A549 (cell line): ENCODE data around the gene ACER2. TPM values are rescaled to one million over a fixed set of nuclear protein-coding genes. Genes with fewer than 3 reads are reported as not detected.
"Not testable (repeated sequence)": the region's sequence is repeated elsewhere in the genome, so short reads cannot be mapped to it uniquely, and the experiment has no call there.

Experiments used
- ATAC-seq, 2 experiments: fragments of 200-7000 bp in 1 of 2; fragments of >200 bp in 1 of 2; cut with Nextera tagmentation in 1 of 2; cut with Tn5 transposase in 1 of 2; 3 replicates each; pipeline versions ENCODE4 v1.8.0 to v1.9.1; 2018 to 2020; ENCODE audit warnings: mild to moderate bottlenecking in 1 of 2, moderate library complexity in 1 of 2
- CTCF ChIA-PET: fragments of 300-600 bp; sonication (Branson Sonifier 250); formaldehyde crosslinking; extraction: SDS; loops from one replicate; lab custom pipeline; 2021; ENCODE audit warnings: antibody characterized with exemption, inconsistent platforms; lab: Yijun Ruan, JAX
- POLR2A ChIA-PET: fragments of 350-600 bp; formaldehyde crosslinking; extraction: SDS; loops from one replicate; lab custom pipeline; 2021; ENCODE audit warnings: antibody characterized with exemption, inconsistent platforms; lab: Yijun Ruan, JAX
- DNase-seq, 2 experiments: peaks; one replicate each; pipeline versions ENCODE4 v3.0.0 to v3.0.0-alpha.2; 2011 to 2016; ENCODE audit warnings: low read depth in 1 of 2, low spot score in 1 of 2
- FAIRE-seq: peaks from 2 replicates; lab custom pipeline; 2011; peaks lifted over from hg19 to GRCh38; lab: Jason Lieb, UNC
- H3K27ac ChIP-seq, 2 experiments: fragments of >200 bp; sonication (Bioruptor Twin); formaldehyde crosslinking; 3 replicates each; pipeline ENCODE4 v1.5.1; 2016 to 2017
- H3K4me1 ChIP-seq: fragments of >200 bp; sonication (Bioruptor Twin); formaldehyde crosslinking; 3 replicates; pipeline ENCODE4 v1.6.1; 2016
- H3K4me2 ChIP-seq: fragments of >200 bp; sonication (Bioruptor Twin); formaldehyde crosslinking; 3 replicates; pipeline ENCODE4 v1.6.1; 2016
- H3K4me3 ChIP-seq: fragments of >200 bp; sonication (Bioruptor Twin); formaldehyde crosslinking; 3 replicates; pipeline ENCODE4 v1.5.1; 2016
- H3K9me3 ChIP-seq: fragments of >200 bp; sonication (Bioruptor Twin); formaldehyde crosslinking; 3 replicates; pipeline ENCODE4 v1.6.1; 2016
- BHLHE40 ChIP-seq: IDR thresholded peaks from 2 replicates; pipeline ENCODE4 v1.6.1; 2012; ENCODE audit warnings: low read depth, low read length, inconsistent platforms
- CBX2 ChIP-seq: fragments of 200-600 bp; sonication (generic); IDR thresholded peaks from 2 replicates; pipeline ENCODE4 v1.6.1; 2016; ENCODE audit warnings: low read depth, mild to moderate bottlenecking, borderline replicate concordance
- CBX8 ChIP-seq: fragments of 200-600 bp; sonication (generic); IDR thresholded peaks from 2 replicates; pipeline ENCODE4 v1.6.1; 2016
- FOSL2 ChIP-seq, 2 experiments: fragments of 450-650 bp in 1 of 2; fragments of >200 bp in 1 of 2; sonication (Bioruptor Twin) in 1 of 2; formaldehyde crosslinking; IDR thresholded peaks; 2 replicates each; pipeline versions ENCODE4 v1.5.0 to v1.6.1; 2016 to 2020; ENCODE audit warnings: mild to moderate bottlenecking in 1 of 2, moderate library complexity in 1 of 2
- FOXS1 ChIP-seq: fragments of 250-450 bp; sonication (Bioruptor Pico); IDR thresholded peaks from 2 replicates; pipeline ENCODE4 v1.5.0; 2020; ENCODE audit warnings: mild to moderate bottlenecking, moderate library complexity
- HDAC2 ChIP-seq: fragments of 200-600 bp; sonication (generic); IDR thresholded peaks from 2 replicates; pipeline ENCODE4 v1.6.1; 2016
- HOXB13 ChIP-seq: fragments of 250-450 bp; sonication (Bioruptor Pico); IDR thresholded peaks from 2 replicates; pipeline ENCODE4 v1.5.0; 2020; ENCODE audit warnings: low read depth, mild to moderate bottlenecking, moderate library complexity
- NR3C1 ChIP-seq: fragments of >200 bp; sonication (Bioruptor Twin); formaldehyde crosslinking; IDR thresholded peaks from 3 replicates; pipeline ENCODE4 v1.6.1; 2017
- RCOR1 ChIP-seq: fragments of 150-350 bp; IDR thresholded peaks from 2 replicates; pipeline ENCODE4 v1.6.1; 2014; ENCODE audit warnings: antibody characterized with exemption, low read length, low read depth
- TFCP2L1 ChIP-seq: fragments of 250-450 bp; sonication (Bioruptor Pico); IDR thresholded peaks from 2 replicates; pipeline ENCODE4 v1.5.0; 2021; ENCODE audit warnings: mild to moderate bottlenecking
- ZFP36 ChIP-seq: fragments of 450-650 bp; IDR thresholded peaks from 2 replicates; pipeline ENCODE4 v1.6.1; 2014; ENCODE audit warnings: borderline replicate concordance; ENCODE audit not compliant: partially characterized antibody
- WGBS: methylation state at CpG from one replicate; pipeline ENCODE4 v1.1.6; 2017; ENCODE audit errors: missing lambda C conversion rate; 5-methylcytosine and 5-hydroxymethylcytosine counted together
- polyA plus RNA-seq, 4 experiments: library from polyadenylated mRNA; depleted of rRNA in 3 of 4; stranded (reverse); fragments of >200 nt; fragmentation: RNase III in 1 of 4; extraction: RNeasy Plus Mini Kit Qiagen cat#74134 plus additional on column Dnase treatment in 1 of 4; gene quantifications; 2 replicates in 3 of 4; 3 replicates in 1 of 4; pipeline ENCODE4 v1.2.3, GENCODE V29; 2011 to 2017
- TF ChIP-seq, protein P1 (sequence below): fragments of >200 bp; sonication (Bioruptor Twin); formaldehyde crosslinking; IDR thresholded peaks from 3 replicates; pipeline ENCODE4 v1.5.1; 2016
- TF ChIP-seq, protein P2 (sequence below): fragments of >200 bp; sonication (Bioruptor Twin); formaldehyde crosslinking; IDR thresholded peaks from 3 replicates; pipeline ENCODE4 v1.6.1; 2016
- TF ChIP-seq, protein P3 (sequence below): fragments of 250-450 bp; sonication (Bioruptor Pico); IDR thresholded peaks from 2 replicates; pipeline ENCODE4 v1.5.0; 2020; ENCODE audit warnings: low read depth, mild to moderate bottlenecking, moderate library complexity
- TF ChIP-seq, protein P4 (sequence below): fragments of 200-600 bp; sonication (generic); IDR thresholded peaks from 2 replicates; pipeline ENCODE4 v1.6.1; 2016; ENCODE audit warnings: antibody characterized with exemption, mild to moderate bottlenecking, moderate library complexity
- TF ChIP-seq, protein P5 (sequence below): fragments of 450-650 bp; IDR thresholded peaks from 2 replicates; pipeline ENCODE4 v1.6.1; 2014; ENCODE audit warnings: antibody characterized with exemption
- TF ChIP-seq, protein P6 (sequence below): IDR thresholded peaks from 2 replicates; pipeline ENCODE4 v1.6.1; 2012

The ACER2 gene
- polyA plus RNA-seq, 2 of the 4 experiments (the other 2 are of a cell fraction): 1.1 to 3.7 TPM

DNA sequence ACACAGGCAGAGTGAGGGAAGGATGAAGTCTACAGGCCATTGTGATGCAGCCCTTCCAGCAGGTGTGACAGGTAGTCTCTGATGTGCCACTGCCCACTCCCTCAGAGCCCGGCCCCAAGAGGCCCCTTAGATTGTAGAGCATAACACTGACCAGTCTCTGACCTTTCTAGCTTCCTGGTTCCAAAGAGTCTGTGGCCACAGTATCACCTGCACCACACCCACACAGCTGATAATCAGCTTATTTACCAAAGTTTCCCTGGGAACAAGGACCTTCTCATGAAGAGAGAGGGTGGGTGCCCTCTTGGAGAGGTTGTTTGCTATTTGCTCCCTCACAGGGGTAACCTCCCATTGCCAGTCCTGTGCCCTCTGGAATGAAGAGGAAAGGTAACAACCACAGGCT lies 11.0 kb upstream of the ACER2 start:
- WGBS: 17% methylated on average over 1 of the region's 1 CpG
- POLR2A ChIA-PET: no interaction called here
- Histone ChIP-seq H3K4me2 (no peak overlapping the region), H3K4me3 (no peak overlapping the region)
- CTCF ChIA-PET: no interaction called here
- TF ChIP-seq, protein P1, sequence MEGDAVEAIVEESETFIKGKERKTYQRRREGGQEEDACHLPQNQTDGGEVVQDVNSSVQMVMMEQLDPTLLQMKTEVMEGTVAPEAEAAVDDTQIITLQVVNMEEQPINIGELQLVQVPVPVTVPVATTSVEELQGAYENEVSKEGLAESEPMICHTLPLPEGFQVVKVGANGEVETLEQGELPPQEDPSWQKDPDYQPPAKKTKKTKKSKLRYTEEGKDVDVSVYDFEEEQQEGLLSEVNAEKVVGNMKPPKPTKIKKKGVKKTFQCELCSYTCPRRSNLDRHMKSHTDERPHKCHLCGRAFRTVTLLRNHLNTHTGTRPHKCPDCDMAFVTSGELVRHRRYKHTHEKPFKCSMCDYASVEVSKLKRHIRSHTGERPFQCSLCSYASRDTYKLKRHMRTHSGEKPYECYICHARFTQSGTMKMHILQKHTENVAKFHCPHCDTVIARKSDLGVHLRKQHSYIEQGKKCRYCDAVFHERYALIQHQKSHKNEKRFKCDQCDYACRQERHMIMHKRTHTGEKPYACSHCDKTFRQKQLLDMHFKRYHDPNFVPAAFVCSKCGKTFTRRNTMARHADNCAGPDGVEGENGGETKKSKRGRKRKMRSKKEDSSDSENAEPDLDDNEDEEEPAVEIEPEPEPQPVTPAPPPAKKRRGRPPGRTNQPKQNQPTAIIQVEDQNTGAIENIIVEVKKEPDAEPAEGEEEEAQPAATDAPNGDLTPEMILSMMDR: no peak
- TF ChIP-seq, all 56 proteins: peak for 0
- DNase-seq (no peak), FAIRE-seq (no peak), ATAC-seq (no peak)
- no peaks in the 10 kb centered on the region for H3K9me3 ChIP-seq
- no peaks in the 10 kb centered on the region for H3K4me1 ChIP-seq
- no peak overlapping the region for H3K27ac ChIP-seq

DNA sequence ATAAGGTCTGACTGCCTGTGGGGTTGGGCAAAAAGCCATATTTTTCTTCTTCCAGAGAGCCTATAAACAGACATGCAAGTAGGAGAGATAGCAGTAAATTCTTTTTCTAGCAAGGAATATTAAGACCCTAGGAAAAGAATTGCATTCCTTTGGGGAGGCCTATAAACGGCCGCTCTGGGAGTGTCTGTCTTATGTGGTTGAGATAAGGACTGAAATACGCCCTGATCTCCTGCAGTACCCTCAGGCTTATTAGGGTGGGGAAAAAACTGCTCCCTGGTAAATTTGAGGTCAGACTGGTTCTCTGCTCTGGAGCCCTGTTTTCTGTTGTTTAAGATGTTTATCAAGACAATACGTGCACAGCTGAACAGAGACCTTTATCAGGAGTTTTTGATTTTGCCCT lies 5.6 kb upstream of the ACER2 start:
- H3K4me3 ChIP-seq, ATAC-seq, CTCF ChIA-PET, DNase-seq, POLR2A ChIA-PET, H3K4me1 ChIP-seq, H3K9me3 ChIP-seq, H3K4me2 ChIP-seq, FAIRE-seq, H3K27ac ChIP-seq: not testable (repeated sequence)
- 77% methylated on average over 4 of the region's 4 CpGs for WGBS

DNA sequence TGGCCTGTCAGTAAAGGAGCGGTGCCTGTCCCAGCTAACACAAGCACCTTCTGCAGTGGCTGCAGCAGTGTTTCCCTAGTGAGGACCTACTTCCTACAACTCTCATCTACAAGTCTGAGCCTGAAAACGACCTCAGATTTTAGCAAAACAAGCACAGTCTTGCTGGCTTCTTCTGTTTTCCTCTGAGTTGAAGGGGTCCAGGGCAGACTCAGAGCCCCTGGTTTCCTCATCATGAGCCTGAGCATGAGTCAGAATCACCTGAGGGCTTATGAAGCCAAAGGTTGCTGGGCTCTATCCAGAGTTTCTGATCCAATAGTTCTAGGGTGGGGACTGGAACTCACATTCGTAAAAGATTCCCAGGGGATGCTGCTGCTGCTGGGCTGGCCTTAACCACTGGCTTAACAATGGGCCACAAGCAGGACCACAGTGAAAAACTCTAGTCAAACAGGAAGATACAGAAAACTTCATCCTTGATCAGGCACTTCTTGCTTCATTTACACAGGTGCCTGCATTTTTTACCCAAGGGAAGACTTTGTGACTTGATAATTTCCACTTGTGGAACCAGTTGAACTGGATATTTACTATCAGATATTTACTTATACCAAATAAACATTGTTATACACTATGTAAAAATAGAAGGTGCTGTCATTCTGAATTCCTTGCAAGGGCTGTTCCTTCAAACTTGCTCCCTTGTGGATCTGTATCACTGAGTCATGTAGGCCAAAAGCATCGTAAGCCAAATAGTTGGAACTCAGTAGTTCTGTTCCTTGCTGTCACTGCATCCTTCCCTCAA lies 4.3 kb upstream of the ACER2 start:
- CTCF ChIA-PET: no interaction called here
- no peak for FAIRE-seq
- DNase-seq: no peak

DNA sequence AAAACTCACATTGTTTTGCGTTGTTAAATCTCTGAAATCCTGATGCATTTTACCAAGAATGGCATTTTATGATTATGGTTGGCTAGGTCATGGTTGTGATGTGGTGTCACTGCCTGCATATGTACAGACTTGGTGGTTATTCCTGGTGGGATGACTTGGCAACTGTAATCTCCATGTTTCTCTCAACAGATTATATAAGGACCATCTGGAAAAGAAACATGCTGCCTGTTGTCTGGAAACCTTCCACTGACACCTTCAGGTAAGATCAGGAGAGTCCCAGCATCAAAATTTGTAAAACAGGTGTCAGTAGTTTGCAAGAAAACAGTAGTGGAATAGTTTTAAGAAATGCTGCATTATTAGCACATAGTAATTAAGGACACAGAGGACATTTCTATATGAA lies 3.0 kb upstream of the ACER2 start:
- CTCF ChIA-PET: interaction anchor here (1.0 kb wide), 1 partner anchor 59 kb away, joined by 3 read pairs; no protein-coding TSS in a partner anchor
- H3K27ac ChIP-seq: no peak overlapping the region

More for the DNA sequence above, 4.3 kb upstream of the ACER2 start:
- no peaks in the 10 kb centered on the region for H3K9me3 ChIP-seq
- no peak overlapping the region for H3K4me2 ChIP-seq
- no peak overlapping the region for H3K27ac ChIP-seq
- 63% methylated on average over 4 of the region's 4 CpGs for WGBS
- H3K4me3 ChIP-seq: no peak overlapping the region
- ATAC-seq: no peak
- POLR2A ChIA-PET: no interaction called here
- no peaks in the 10 kb centered on the region for H3K4me1 ChIP-seq
- no peak for TF ChIP-seq TFCP2L1 (CRISPR knock-in tag)
- no peak for TF ChIP-seq FOSL2 (IDR thresholded peaks at IDR 0.05)
- TF ChIP-seq FOSL2 (CRISPR knock-in tag; IDR thresholded peaks at IDR 0.05): no peak
- TF ChIP-seq BHLHE40: no peak

More for the DNA sequence above, 3.0 kb upstream of the ACER2 start:
- 52% methylated on average over 1 of the region's 1 CpG for WGBS
- H3K4me1 ChIP-seq: peaks cover 5% of the 10 kb centered on the region; the same call in 2 of the 3 replicates
- no peak for TF ChIP-seq FOSL2 (IDR thresholded peaks at IDR 0.05)
- no peak for TF ChIP-seq FOSL2 (CRISPR knock-in tag; IDR thresholded peaks at IDR 0.05)
- no peak for TF ChIP-seq ZFP36
- TF ChIP-seq, protein P2, sequence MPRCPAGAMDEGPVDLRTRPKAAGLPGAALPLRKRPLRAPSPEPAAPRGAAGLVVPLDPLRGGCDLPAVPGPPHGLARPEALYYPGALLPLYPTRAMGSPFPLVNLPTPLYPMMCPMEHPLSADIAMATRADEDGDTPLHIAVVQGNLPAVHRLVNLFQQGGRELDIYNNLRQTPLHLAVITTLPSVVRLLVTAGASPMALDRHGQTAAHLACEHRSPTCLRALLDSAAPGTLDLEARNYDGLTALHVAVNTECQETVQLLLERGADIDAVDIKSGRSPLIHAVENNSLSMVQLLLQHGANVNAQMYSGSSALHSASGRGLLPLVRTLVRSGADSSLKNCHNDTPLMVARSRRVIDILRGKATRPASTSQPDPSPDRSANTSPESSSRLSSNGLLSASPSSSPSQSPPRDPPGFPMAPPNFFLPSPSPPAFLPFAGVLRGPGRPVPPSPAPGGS: no peak
- TF ChIP-seq BHLHE40: no peak
- no peak for TF ChIP-seq RCOR1
- TF ChIP-seq, protein P3, sequence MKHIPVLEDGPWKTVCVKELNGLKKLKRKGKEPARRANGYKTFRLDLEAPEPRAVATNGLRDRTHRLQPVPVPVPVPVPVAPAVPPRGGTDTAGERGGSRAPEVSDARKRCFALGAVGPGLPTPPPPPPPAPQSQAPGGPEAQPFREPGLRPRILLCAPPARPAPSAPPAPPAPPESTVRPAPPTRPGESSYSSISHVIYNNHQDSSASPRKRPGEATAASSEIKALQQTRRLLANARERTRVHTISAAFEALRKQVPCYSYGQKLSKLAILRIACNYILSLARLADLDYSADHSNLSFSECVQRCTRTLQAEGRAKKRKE (CRISPR knock-in tag): no peak
- TF ChIP-seq, protein P4, sequence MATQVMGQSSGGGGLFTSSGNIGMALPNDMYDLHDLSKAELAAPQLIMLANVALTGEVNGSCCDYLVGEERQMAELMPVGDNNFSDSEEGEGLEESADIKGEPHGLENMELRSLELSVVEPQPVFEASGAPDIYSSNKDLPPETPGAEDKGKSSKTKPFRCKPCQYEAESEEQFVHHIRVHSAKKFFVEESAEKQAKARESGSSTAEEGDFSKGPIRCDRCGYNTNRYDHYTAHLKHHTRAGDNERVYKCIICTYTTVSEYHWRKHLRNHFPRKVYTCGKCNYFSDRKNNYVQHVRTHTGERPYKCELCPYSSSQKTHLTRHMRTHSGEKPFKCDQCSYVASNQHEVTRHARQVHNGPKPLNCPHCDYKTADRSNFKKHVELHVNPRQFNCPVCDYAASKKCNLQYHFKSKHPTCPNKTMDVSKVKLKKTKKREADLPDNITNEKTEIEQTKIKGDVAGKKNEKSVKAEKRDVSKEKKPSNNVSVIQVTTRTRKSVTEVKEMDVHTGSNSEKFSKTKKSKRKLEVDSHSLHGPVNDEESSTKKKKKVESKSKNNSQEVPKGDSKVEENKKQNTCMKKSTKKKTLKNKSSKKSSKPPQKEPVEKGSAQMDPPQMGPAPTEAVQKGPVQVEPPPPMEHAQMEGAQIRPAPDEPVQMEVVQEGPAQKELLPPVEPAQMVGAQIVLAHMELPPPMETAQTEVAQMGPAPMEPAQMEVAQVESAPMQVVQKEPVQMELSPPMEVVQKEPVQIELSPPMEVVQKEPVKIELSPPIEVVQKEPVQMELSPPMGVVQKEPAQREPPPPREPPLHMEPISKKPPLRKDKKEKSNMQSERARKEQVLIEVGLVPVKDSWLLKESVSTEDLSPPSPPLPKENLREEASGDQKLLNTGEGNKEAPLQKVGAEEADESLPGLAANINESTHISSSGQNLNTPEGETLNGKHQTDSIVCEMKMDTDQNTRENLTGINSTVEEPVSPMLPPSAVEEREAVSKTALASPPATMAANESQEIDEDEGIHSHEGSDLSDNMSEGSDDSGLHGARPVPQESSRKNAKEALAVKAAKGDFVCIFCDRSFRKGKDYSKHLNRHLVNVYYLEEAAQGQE: no peak
- TF ChIP-seq HOXB13: no peak
- no peak for TF ChIP-seq CBX8
- TF ChIP-seq CBX2: no peak
- TF ChIP-seq, protein P5, sequence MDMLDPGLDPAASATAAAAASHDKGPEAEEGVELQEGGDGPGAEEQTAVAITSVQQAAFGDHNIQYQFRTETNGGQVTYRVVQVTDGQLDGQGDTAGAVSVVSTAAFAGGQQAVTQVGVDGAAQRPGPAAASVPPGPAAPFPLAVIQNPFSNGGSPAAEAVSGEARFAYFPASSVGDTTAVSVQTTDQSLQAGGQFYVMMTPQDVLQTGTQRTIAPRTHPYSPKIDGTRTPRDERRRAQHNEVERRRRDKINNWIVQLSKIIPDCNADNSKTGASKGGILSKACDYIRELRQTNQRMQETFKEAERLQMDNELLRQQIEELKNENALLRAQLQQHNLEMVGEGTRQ: no peak
- TF ChIP-seq, protein P6, sequence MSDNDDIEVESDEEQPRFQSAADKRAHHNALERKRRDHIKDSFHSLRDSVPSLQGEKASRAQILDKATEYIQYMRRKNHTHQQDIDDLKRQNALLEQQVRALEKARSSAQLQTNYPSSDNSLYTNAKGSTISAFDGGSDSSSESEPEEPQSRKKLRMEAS: no peak
- no peak for TF ChIP-seq FOXS1 (CRISPR knock-in tag)
- no peak for TF ChIP-seq HDAC2
- no peak for TF ChIP-seq NR3C1
- no peak overlapping the region for H3K4me3 ChIP-seq
- H3K4me2 ChIP-seq: no peak overlapping the region
- DNase-seq: no peak
- FAIRE-seq: no peak
- no peak for ATAC-seq
- no peaks in the 10 kb centered on the region for H3K9me3 ChIP-seq
- POLR2A ChIA-PET: no interaction called here
